SK-N-SH (cell line): ENCODE results near the gene LFNG. TPM values are rescaled to one million over a fixed set of nuclear protein-coding genes. Genes with fewer than 3 reads are reported as not detected.

Experiments
- CTCF ChIA-PET: fragments of 300-600, 350-600 bp; formaldehyde crosslinking; extraction: SDS; loops from one replicate; lab custom pipeline; 2021; lab: Yijun Ruan, JAX
- POLR2A ChIA-PET: fragments of 350-600 bp; sonication (Branson Sonifier 250); formaldehyde crosslinking; extraction: SDS; loops from one replicate; lab custom pipeline; 2020; ENCODE audit warnings: antibody characterized with exemption, inconsistent platforms; lab: Yijun Ruan, JAX
- DNase-seq: peaks from one replicate; pipeline ENCODE4 v3.0.0; 2012
- H2AFZ ChIP-seq: fragments of 200-600 bp; sonication (generic); 2 replicates; pipeline ENCODE4 v1.8.1; 2016; ENCODE audit warnings: antibody characterized with exemption, mild to moderate bottlenecking, low read depth
- H3F3A ChIP-seq: fragments of 200-600 bp; sonication (generic); replicated peaks from 2 replicates; pipeline ENCODE3; 2016; ENCODE audit warnings: antibody characterized with exemption, mild to moderate bottlenecking; ENCODE audit not compliant: insufficient read depth
- H3K27ac ChIP-seq, 2 experiments: fragments of 200-500 bp in 1 of 2; fragments of 200-600 bp in 1 of 2; sonication (Bioruptor generic) in 1 of 2; sonication (generic), shearing (Covaris generic) in 1 of 2; 2 replicates each; pipeline versions ENCODE4 v1.5.1 to v1.6.1; 2014 to 2016; ENCODE audit warnings: low read depth in 2 of 2, inconsistent platforms in 1 of 2, low read length in 1 of 2, mild to moderate bottlenecking in 1 of 2, mixed read lengths in 1 of 2
- H3K27me3 ChIP-seq: fragments of 200-600 bp; sonication (generic), shearing (Covaris generic); 2 replicates; pipeline ENCODE4 v1.6.1; 2016; ENCODE audit warnings: mixed run types; ENCODE audit not compliant: insufficient read depth
- H3K36me3 ChIP-seq, 2 experiments: fragments of 200-500 bp in 1 of 2; fragments of 200-600 bp in 1 of 2; sonication (Bioruptor generic) in 1 of 2; sonication (generic) in 1 of 2; replicated peaks in 1 of 2; 2 replicates each; pipeline versions ENCODE3 to v1.5.1; 2014 to 2016; ENCODE audit warnings: low read length in 1 of 2, mild to moderate bottlenecking in 1 of 2; ENCODE audit not compliant: insufficient read depth in 2 of 2, control insufficient read depth in 1 of 2
- H3K4me1 ChIP-seq, 2 experiments: fragments of 200-500 bp in 1 of 2; fragments of 200-600 bp in 1 of 2; sonication (Bioruptor generic) in 1 of 2; sonication (generic), shearing (Covaris generic) in 1 of 2; 2 replicates each; pipeline versions ENCODE4 v1.5.1 to v1.6.1; 2014 to 2016; ENCODE audit warnings: low read depth in 1 of 2, low read length in 1 of 2, mixed run types in 1 of 2; ENCODE audit not compliant: insufficient read depth in 2 of 2, control insufficient read depth in 1 of 2
- H3K4me2 ChIP-seq: fragments of 200-600 bp; sonication (generic), shearing (Covaris generic); 2 replicates; pipeline ENCODE4 v1.6.1; 2017; ENCODE audit warnings: mixed run types
- H3K4me3 ChIP-seq, 2 experiments: fragments of 200-500 bp in 1 of 2; fragments of 200-600 bp in 1 of 2; sonication (Bioruptor generic) in 1 of 2; sonication (generic), shearing (Covaris generic) in 1 of 2; 2 replicates each; pipeline versions ENCODE4 v1.5.1 to v1.8.1; 2014 to 2016; ENCODE audit warnings: low read depth in 2 of 2, inconsistent platforms in 1 of 2, low read length in 1 of 2, mild to moderate bottlenecking in 1 of 2, mixed read lengths in 1 of 2, moderate library complexity in 1 of 2
- H3K79me2 ChIP-seq: fragments of 200-600 bp; sonication (generic); 2 replicates; pipeline ENCODE4 v1.8.1; 2017; ENCODE audit warnings: mild to moderate bottlenecking; ENCODE audit not compliant: insufficient read depth
- H3K9ac ChIP-seq: fragments of 200-600 bp; sonication (generic); 2 replicates; pipeline ENCODE4 v1.6.1; 2017; ENCODE audit warnings: mixed run types
- H3K9me2 ChIP-seq: fragments of 200-600 bp; sonication (generic); 2 replicates; pipeline ENCODE4 v1.6.1; 2017; ENCODE audit warnings: mixed run types
- H3K9me3 ChIP-seq: fragments of 200-600 bp; sonication (generic); 2 replicates; pipeline ENCODE4 v1.6.1; 2017; ENCODE audit warnings: mixed run types, mild to moderate bottlenecking, moderate library complexity
- H4K20me1 ChIP-seq: fragments of 200-600 bp; sonication (generic); 2 replicates; pipeline ENCODE4 v1.6.1; 2017; ENCODE audit warnings: mild to moderate bottlenecking, mixed run types; ENCODE audit not compliant: insufficient read depth
- CHD2 ChIP-seq: fragments of 150-350 bp; IDR thresholded peaks from 2 replicates; pipeline ENCODE4 v1.6.1; 2018; ENCODE audit warnings: low read length; ENCODE audit not compliant: partially characterized antibody
- CTCF ChIP-seq: fragments of 200-600 bp; sonication (generic); IDR thresholded peaks from 2 replicates; pipeline ENCODE4 v1.6.1; 2017; ENCODE audit warnings: antibody characterized with exemption, mild to moderate bottlenecking, moderate library complexity
- ELF1 ChIP-seq: IDR thresholded peaks from 2 replicates; pipeline ENCODE4 v1.4.0; 2012
- EP300 ChIP-seq, 2 experiments: IDR thresholded peaks; 2 replicates each; pipeline versions ENCODE4 v1.4.0 to v1.6.1; 2012; ENCODE audit warnings: borderline replicate concordance in 1 of 2, low read depth in 1 of 2, low read length in 1 of 2
- FOSL2 ChIP-seq: IDR thresholded peaks from 2 replicates; pipeline ENCODE4 v1.4.0; 2012; ENCODE audit warnings: low read depth, mild to moderate bottlenecking, moderate library complexity, borderline replicate concordance
- GABPA ChIP-seq: IDR thresholded peaks from 2 replicates; pipeline ENCODE4 v1.4.0; 2012; ENCODE audit warnings: low read depth, mild to moderate bottlenecking
- GATA2 ChIP-seq: sonication (generic); formaldehyde crosslinking; IDR thresholded peaks from 2 replicates; pipeline ENCODE4 v1.5.0; 2020; ENCODE audit warnings: mild to moderate bottlenecking, missing genetic modification reagents
- MAX ChIP-seq: IDR thresholded peaks from 2 replicates; pipeline ENCODE4 v1.4.0; 2012; ENCODE audit warnings: low read depth
- MEF2A ChIP-seq: IDR thresholded peaks from 2 replicates; pipeline ENCODE4 v1.4.0; 2012; ENCODE audit warnings: low read depth, borderline replicate concordance
- NFIC ChIP-seq: IDR thresholded peaks from 2 replicates; pipeline ENCODE4 v1.4.0; 2012; ENCODE audit warnings: borderline replicate concordance
- NRF1 ChIP-seq: IDR thresholded peaks from 2 replicates; pipeline ENCODE4 v1.6.1; 2012; ENCODE audit warnings: low read depth, mild to moderate bottlenecking, low read length
- REST ChIP-seq: IDR thresholded peaks from 2 replicates; pipeline ENCODE4 v1.6.1; 2012; ENCODE audit warnings: mild to moderate bottlenecking, low read depth, low read length, moderate library complexity
- RXRA ChIP-seq: IDR thresholded peaks from 2 replicates; pipeline ENCODE4 v1.4.0; 2012; ENCODE audit warnings: low read depth, mild to moderate bottlenecking, borderline replicate concordance
- SIN3A ChIP-seq: IDR thresholded peaks from 2 replicates; pipeline ENCODE4 v1.6.1; 2012; ENCODE audit warnings: low read depth, mild to moderate bottlenecking, low read length, moderate library complexity, borderline replicate concordance
- SMC3 ChIP-seq: IDR thresholded peaks from 2 replicates; pipeline ENCODE4 v1.6.1; 2012; ENCODE audit warnings: low read depth, low read length, improper control_type of control experiment
- TAF1 ChIP-seq: IDR thresholded peaks from 2 replicates; pipeline ENCODE4 v1.6.1; 2012; ENCODE audit warnings: low read depth, mild to moderate bottlenecking, low read length, moderate library complexity, borderline replicate concordance
- TEAD4 ChIP-seq: IDR thresholded peaks from 2 replicates; pipeline ENCODE4 v1.4.0; 2012; ENCODE audit warnings: mild to moderate bottlenecking, borderline replicate concordance; ENCODE audit not compliant: insufficient read depth
- WGBS: methylation state at CpG from one replicate; pipeline ENCODE4 v1.1.6; 2017; ENCODE audit warnings: low lambda C conversion rate; 5-methylcytosine and 5-hydroxymethylcytosine counted together
- polyA plus RNA-seq, 3 experiments: library from polyadenylated mRNA; depleted of rRNA; stranded (reverse); fragments of >200 nt; gene quantifications; 2 replicates each; pipeline ENCODE4 v1.2.3, GENCODE V29; 2012
- TF ChIP-seq, protein P1 (sequence below): IDR thresholded peaks from 2 replicates; pipeline ENCODE4 v1.4.0; 2012; ENCODE audit warnings: low read depth, borderline replicate concordance
- TF ChIP-seq, protein P2 (sequence below): IDR thresholded peaks from 2 replicates; pipeline ENCODE4 v1.4.0; 2012; ENCODE audit warnings: low read depth, borderline replicate concordance

The LFNG gene
- polyA plus RNA-seq, 1 of the 3 experiments (the other 2 are of a cell fraction): 9.4 TPM

GRCh38 chr7:2528481-2529095, 9.0 kb downstream of the LFNG start:
- Histone ChIP-seq H3K79me2 (peaks cover 11% of the 10 kb centered on the region; the same call in 1 of the 2 replicates), H3K4me2 (peak overlapping the region; percentile 71), H3K9me3 (no peaks in the 10 kb centered on the region), H3K36me3 (peaks cover 6 to 7% of the 10 kb centered on the region in 2 experiments), H3K27ac (peak overlapping the region in 1 of 2 experiments; percentile 53; a peak in 2 of 4 replicates), H2AFZ (no peak overlapping the region), H3K9ac (no peak overlapping the region), H4K20me1 (no peaks in the 10 kb centered on the region), H3K4me3 (no peak overlapping the region), H3K9me2 (no peaks in the 10 kb centered on the region), H3F3A (peaks cover 42% of the 10 kb centered on the region), H3K27me3 (no peaks in the 10 kb centered on the region), H3K4me1 (peaks cover 45 to 49% of the 10 kb centered on the region in 2 experiments; a peak in 3 of 4 replicates)
- WGBS: 88% methylated on average over 9 of the region's 18 CpGs
- DNase-seq: no peak
- TF ChIP-seq ELF1 (no peak), MEF2A (no peak), TEAD4 (no peak), CTCF (no peak), CHD2 (no peak), NRF1 (no peak), GATA2 (CRISPR knock-in tag) (no peak), EP300 (IDR thresholded peaks at IDR 0.05; ENCODE audit: borderline replicate concordance in 1 of 2, low read depth in 1 of 2, low read length in 1 of 2) (no peak), REST (no peak), SIN3A (no peak), FOSL2 (no peak), NFIC (no peak), GABPA (no peak), SMC3 (no peak), MAX (no peak), RXRA (no peak), TAF1 (no peak)
- TF ChIP-seq, protein P1, sequence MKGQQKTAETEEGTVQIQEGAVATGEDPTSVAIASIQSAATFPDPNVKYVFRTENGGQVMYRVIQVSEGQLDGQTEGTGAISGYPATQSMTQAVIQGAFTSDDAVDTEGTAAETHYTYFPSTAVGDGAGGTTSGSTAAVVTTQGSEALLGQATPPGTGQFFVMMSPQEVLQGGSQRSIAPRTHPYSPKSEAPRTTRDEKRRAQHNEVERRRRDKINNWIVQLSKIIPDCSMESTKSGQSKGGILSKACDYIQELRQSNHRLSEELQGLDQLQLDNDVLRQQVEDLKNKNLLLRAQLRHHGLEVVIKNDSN: no peak
- TF ChIP-seq, protein P2, sequence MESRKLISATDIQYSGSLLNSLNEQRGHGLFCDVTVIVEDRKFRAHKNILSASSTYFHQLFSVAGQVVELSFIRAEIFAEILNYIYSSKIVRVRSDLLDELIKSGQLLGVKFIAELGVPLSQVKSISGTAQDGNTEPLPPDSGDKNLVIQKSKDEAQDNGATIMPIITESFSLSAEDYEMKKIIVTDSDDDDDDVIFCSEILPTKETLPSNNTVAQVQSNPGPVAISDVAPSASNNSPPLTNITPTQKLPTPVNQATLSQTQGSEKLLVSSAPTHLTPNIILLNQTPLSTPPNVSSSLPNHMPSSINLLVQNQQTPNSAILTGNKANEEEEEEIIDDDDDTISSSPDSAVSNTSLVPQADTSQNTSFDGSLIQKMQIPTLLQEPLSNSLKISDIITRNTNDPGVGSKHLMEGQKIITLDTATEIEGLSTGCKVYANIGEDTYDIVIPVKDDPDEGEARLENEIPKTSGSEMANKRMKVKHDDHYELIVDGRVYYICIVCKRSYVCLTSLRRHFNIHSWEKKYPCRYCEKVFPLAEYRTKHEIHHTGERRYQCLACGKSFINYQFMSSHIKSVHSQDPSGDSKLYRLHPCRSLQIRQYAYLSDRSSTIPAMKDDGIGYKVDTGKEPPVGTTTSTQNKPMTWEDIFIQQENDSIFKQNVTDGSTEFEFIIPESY: no peak
- ChIA-PET POLR2A (interaction anchor here (1.1 to 1.4 kb wide), 2 partner anchors 10 to 27 kb away, joined by 3 read pairs; no protein-coding TSS in a partner anchor), CTCF (interaction anchor here (0.7 to 1.8 kb wide), 4 partner anchors 15 to 142 kb away, joined by 3 to 5 read pairs (median 3); no protein-coding TSS in a partner anchor)
